KOPT-K1 (cell line): ENCODE data around the gene OR2D2.
"Not testable (repeated sequence)": the region's sequence is repeated elsewhere in the genome, so short reads cannot be mapped to it uniquely, and the experiment has no call there.

ENCODE experiments used
- H3K27ac ChIP-seq: fragments of 200-600 bp; sonication (generic); 2 replicates; pipeline ENCODE4 v1.5.1; 2016; ENCODE audit warnings: antibody characterized with exemption, mild to moderate bottlenecking, low read depth, low read length; ENCODE audit not compliant: poor library complexity, severe bottlenecking
- H3K36me3 ChIP-seq: fragments of 200-600 bp; sonication (generic); 2 replicates; pipeline ENCODE4 v1.5.1; 2017; ENCODE audit warnings: antibody characterized with exemption, mild to moderate bottlenecking, low read length, moderate library complexity; ENCODE audit not compliant: insufficient read depth
- H3K9me3 ChIP-seq: fragments of 200-600 bp; sonication (generic); 2 replicates; pipeline ENCODE4 v1.5.1; 2017; ENCODE audit warnings: antibody characterized with exemption, low read length, mild to moderate bottlenecking; ENCODE audit not compliant: insufficient read depth, poor library complexity, severe bottlenecking

The OR2D2 gene

DNA sequence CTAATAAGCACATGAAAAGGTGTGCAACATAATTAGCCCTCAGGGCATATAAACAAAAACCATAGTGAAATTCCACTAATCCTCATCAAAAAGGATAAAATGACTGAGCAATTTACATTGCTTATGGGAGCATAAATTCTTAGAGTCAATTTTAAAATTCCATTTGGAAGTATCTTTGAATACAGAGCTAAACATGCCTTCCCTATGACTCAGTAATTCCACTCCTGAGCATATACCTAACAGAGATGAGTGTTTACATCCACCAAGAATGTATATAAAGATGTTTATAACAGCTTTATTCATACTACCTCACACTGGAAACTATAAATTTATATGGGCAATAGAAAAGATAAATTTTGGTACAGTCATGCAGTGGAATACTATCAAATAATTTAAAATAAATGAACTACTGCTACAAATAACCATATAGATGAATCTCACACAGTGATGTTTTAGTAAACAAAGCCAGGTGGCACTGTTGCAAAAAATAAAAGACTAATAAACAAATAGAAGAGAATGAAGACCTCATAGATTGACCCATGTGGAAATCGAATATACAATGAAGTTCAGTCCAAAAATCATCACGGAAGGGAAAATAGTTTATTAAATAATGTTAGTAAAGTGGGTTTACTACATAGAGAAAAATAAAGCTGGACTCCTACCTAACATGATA is 8.2 kb upstream of the OR2D2 start:
- no peaks in the 10 kb centered on the region for H3K36me3 ChIP-seq
- peaks cover 10% of the 10 kb centered on the region for H3K9me3 ChIP-seq
- H3K27ac ChIP-seq: no peak overlapping the region

DNA sequence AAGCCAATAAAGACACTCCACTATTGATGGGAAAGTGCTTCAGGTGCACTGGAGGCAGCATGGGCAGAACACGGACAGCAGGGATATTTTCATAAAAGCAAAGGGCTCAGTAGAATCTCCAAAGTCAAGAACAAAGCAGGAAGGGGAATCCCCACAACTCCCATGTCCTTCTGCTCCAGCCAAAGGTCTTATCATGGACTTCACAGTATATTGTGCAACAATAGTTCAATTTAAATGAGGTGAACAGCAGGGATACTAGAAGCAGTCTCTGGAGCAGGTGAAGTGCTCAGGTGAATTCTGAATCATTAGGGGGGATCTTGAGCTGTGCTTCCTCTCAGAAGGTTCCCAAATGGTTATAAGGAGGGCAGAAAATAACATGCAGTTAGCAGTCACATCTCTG is 6.6 kb upstream of the OR2D2 start:
- no peak overlapping the region for H3K27ac ChIP-seq
- no peaks in the 10 kb centered on the region for H3K36me3 ChIP-seq
- no peaks in the 10 kb centered on the region for H3K9me3 ChIP-seq

DNA sequence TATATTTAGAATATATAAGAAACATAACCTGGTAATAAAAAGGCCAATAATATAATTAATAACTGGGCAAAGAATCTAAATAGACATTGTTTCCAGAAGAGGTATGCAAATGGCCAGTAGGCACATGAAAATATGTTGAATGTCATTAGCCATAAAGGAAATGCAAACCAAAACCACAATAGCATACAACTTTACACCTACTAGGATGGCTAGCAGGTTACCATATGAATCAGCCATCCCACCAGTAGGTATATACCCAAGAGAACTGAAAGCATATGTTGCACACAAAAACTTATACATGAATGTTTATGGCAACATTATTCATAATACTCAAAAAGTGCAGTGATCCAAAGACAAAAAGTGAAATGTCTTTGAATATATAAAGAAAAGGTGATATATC is 2.7 kb upstream of the OR2D2 start:
- H3K36me3 ChIP-seq: no peaks in the 10 kb centered on the region
- no peak overlapping the region for H3K27ac ChIP-seq
- H3K9me3 ChIP-seq: no peaks in the 10 kb centered on the region

DNA sequence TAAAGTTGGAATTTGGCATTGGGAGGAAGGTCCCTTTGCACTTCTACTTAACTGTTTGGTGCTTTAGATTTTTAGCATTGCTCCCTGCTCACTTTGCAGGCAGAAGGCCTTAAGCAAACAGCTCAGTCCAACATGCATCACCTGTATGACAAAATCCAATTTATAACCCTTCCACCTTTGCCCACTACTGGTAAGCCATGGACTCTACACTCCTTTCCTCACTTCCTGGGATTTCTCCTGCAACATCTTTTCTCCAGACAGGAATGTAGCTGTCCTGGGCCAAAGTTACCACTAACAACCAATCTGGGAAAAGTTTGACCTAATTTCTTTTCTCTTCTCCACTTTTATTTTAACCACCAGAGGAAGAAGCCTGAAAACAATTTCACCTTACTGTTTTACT is 1.8 kb upstream of the OR2D2 start:
- H3K27ac ChIP-seq: no peak overlapping the region
- no peaks in the 10 kb centered on the region for H3K36me3 ChIP-seq
- no peaks in the 10 kb centered on the region for H3K9me3 ChIP-seq

DNA sequence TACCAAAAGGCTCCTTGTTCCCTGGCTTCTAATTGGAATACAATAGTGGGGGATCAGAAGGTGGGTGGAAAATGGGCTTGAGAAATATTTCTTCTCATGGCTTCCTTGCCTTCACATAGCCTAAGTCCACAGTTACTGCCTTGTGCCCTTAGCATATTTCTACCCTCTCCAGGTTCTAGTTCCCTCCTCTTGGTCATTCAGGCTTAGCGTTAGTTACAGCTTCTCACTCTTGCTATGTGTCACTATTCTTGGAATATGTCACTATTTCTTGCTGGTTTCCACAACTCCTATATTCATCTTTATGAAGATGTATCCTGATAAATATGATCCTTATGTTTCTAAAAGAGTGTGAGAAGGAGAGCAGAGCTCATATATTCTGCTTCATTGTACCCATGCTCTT is 2.5 kb downstream of the OR2D2 start:
- no peak overlapping the region for H3K27ac ChIP-seq
- H3K36me3 ChIP-seq: no peaks in the 10 kb centered on the region
- H3K9me3 ChIP-seq: no peaks in the 10 kb centered on the region

DNA sequence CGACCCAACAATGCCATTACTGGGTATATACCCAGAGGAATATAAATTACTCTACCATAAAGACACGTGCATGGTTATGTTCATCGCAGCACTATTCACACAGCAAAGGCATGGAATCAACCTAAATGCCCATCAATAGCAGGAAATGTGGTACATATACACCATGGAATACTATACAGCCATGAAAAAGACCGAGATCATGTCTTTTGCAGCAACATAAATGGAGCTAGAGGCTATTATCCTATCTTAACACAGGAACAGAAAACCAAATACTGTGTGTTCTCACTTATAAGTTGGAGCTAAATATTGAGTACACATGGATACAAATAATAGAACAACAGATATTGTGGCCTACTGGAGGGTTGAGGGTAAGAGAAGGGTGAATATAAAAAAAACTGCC is 3.5 kb downstream of the OR2D2 start:
- Histone ChIP-seq H3K9me3 (no peaks in the 10 kb centered on the region), H3K27ac (no peak overlapping the region), H3K36me3 (no peaks in the 10 kb centered on the region)

DNA sequence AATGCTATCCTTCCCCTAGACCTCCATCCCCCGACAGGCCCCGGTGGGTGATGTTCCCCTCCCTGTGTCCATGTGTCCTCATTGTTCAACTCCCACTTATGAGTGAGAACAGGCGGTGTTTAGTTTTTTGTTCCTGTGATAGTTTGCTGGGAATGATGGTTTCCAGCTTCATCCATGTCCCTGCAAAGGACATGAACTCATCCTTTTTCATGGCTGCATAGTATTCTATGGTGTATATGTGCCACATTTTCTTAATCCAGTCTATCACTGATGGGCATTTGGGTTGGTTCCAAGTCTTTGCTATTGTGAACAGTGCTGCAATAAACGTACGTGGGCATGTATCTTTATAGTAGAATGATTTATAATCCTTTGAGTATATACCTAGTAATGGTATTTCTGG is 4.6 kb downstream of the OR2D2 start:
- H3K27ac ChIP-seq, H3K36me3 ChIP-seq, H3K9me3 ChIP-seq: not testable (repeated sequence)

DNA sequence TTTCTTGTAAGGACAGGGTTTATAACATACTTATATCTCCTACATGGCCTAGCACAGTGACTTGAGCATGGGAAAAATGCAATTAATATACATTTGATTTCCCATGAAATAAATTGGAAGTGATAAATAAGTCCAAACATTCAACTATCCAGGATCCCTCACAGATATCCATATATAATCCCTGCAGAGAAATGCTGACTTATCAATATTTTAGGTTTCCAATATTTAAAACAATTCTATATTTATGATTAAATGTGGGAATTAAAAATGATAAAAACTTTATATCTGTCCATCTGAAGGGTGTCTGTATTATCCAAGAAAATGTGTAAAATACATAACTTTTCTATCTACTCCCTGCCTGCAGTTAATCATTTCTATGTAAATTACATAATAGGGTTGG is 9.5 kb downstream of the OR2D2 start:
- Histone ChIP-seq H3K9me3 (no peaks in the 10 kb centered on the region), H3K27ac (no peak overlapping the region), H3K36me3 (no peaks in the 10 kb centered on the region)

DNA sequence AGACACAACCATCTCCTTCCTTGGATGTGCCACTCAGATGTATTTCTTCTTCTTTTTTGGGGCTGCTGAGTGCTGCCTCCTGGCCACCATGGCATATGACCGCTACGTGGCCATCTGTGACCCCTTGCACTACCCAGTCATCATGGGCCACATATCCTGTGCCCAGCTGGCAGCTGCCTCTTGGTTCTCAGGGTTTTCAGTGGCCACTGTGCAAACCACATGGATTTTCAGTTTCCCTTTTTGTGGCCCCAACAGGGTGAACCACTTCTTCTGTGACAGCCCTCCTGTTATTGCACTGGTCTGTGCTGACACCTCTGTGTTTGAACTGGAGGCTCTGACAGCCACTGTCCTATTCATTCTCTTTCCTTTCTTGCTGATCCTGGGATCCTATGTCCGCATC is 15.4 kb downstream of the OR2D2 start:
- Histone ChIP-seq H3K9me3 (no peaks in the 10 kb centered on the region), H3K36me3 (no peaks in the 10 kb centered on the region), H3K27ac (no peak overlapping the region)

DNA sequence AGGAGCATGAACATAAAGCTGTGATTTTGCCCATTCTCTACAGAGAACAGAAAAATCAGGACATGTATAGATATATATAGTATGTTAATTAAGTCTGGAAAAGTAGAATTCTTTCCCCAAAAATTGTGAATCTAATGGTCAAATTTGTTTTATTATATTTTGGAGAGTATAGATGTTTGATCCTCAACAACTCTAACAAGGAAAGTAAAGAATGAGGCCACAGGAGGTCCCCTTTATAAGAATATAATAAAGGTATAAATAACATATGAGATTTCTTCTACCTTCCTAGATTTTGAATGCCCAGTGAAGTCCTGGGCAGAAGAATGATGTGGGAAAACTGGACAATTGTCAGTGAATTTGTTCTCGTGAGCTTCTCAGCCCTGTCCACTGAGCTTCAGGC is 16.0 kb downstream of the OR2D2 start, which contains the start of gene OR10A4:
TSS of gene OR10A4 (plus strand) at position 301 of the 400 bp plus-strand sequence. CDS start at position 324, 23 bp downstream.
- Histone ChIP-seq H3K36me3 (no peaks in the 10 kb centered on the region), H3K9me3 (no peaks in the 10 kb centered on the region), H3K27ac (no peak within 1 kb of the TSS)

DNA sequence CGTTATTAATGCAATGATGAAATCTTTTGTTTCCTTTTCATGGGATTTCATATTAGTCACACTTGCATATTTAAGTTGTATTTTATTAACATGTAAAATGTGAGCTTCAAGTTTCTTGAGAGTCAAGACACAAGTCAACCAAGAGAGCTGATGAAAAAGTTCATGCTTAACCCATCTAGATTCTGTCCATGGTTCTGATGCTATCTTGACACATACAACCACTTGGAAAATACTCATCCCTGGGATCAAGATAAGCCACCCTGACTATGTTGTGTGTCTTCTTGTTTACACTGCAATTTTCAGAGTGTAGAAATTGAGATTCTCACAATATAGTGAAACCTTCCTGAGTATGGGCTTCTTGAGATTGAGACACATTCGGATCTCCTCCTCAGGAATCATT is 16.5 kb downstream of the OR2D2 start:
- Histone ChIP-seq H3K9me3 (no peaks in the 10 kb centered on the region), H3K27ac (no peak overlapping the region), H3K36me3 (no peaks in the 10 kb centered on the region)

DNA sequence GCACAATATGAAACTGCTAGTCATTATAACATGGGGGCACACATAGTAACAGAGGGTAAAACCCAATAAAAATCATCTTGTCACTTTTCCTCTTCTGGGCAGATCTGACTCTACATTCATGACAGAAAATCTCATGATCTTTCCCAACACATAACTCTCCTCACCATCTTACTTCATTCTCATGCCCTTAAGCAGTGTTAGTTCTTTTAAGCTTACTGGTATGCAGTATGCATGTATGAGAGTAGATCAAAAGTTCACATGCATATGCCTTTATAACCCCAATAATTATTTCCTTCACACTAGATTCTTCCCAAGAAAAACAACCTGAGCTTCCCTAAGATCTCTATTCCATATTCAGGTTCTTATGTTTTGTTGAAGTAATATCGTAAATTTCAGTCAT is 21.0 kb downstream of the OR2D2 start:
- no peaks in the 10 kb centered on the region for H3K9me3 ChIP-seq

DNA sequence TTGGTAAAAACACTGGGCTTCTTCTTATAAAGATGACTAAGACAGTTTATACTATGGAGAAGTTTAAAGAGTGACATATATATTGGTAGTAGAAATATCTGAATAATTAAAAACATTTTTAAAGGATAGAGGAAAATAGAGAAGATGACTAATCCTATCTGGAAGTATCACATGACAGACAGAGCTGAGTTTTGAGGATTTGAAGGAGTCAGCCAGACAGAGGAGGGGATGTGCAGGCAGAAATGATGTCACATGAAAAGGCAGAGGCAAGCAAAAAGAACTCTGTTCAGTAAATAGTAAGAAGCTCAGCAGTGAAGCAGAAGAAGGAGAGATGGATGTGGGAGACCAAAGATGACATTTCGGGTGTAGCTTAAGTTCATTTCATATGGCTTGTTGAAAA is 27.9 kb downstream of the OR2D2 start:
- Histone ChIP-seq H3K27ac (no peak overlapping the region), H3K9me3 (no peaks in the 10 kb centered on the region), H3K36me3 (no peaks in the 10 kb centered on the region)

More for the DNA sequence above, 21.0 kb downstream of the OR2D2 start:
- no peak overlapping the region for H3K27ac ChIP-seq
- no peaks in the 10 kb centered on the region for H3K36me3 ChIP-seq

DNA sequence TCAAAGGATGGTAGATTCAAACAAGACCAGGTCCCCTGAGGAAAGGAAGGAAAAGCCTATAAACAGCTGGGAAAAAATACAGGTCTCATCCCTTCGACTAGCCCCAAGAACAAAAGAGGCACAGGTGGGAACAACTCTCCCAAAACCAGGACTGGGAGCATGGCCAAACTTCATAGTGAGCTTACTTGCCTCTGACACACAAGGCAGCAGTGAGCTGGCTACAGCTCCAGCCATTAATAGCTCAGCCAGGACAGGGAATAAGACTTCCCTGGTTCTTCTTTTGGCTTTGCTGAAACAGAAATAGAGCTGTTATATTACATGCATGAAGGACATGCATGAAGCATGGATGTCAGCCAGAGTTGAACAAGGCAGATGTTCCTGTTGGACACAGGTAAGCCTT is 29.3 kb downstream of the OR2D2 start, which contains the start of gene OR10A2:
TSS of gene OR10A2 (plus strand) at position 97 of the 400 bp plus-strand sequence. CDS start 6,698 bp downstream, outside the sequence.
- Histone ChIP-seq H3K27ac (no peak within 1 kb of the TSS), H3K9me3 (no peaks in the 10 kb centered on the region), H3K36me3 (no peaks in the 10 kb centered on the region)

DNA sequence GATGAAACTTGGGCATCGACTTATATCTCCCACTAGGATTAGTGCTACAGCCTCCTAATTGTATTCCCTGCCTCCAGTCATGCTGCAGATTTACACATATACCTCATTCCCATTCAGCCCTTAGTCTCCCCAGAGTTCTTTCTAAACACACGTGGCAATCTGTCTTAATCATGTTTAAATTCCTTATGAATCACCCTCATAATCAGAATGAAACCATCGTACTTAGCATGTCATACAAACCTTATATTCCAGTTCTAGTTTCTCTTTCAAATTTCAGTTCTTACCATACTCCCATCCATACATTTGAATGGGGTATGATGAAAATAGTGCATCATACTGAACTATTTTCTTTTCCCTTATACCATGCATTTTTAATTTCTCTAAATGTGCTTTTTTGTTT is 35.4 kb downstream of the OR2D2 start:
- peaks cover 15% of the 10 kb centered on the region for H3K9me3 ChIP-seq
- no peaks in the 10 kb centered on the region for H3K36me3 ChIP-seq
- H3K27ac ChIP-seq: no peak overlapping the region

DNA sequence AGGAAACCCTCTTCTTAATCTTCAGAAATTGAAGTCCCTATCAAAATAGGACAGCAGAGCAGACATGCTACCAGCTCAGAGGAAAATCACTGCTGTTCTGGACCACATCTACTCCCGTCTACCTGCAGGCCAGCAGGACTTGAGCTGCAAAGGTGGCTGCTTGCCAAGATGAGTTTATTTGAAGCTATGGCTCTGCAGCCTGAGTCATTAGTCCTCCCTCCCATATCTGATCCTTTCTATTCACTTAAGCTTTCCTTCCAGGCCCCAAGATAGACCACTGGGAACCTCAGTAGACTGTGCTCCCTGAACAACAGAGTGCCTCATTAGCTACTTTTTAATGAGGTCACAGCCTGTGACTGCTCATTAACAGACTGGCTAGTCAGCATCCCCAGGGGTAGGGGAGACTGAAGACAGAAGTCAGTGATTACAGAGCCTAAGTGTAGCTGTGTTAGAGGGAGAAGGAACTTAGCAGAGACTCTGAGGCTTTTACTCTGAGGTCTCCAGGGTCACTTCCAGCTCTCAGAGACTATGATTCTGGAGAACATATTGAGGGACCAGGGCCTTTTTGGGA is 36.2 kb downstream of the OR2D2 start:
- Histone ChIP-seq H3K36me3 (no peaks in the 10 kb centered on the region), H3K27ac (no peak overlapping the region), H3K9me3 (peaks cover 15% of the 10 kb centered on the region)
